A549 (cell line): ENCODE data around the gene KRT6C. TPM values are rescaled to one million over a fixed set of nuclear protein-coding genes. Genes with fewer than 3 reads are reported as not detected.

Experiments
- ATAC-seq, 2 experiments: fragments of 200-7000 bp in 1 of 2; fragments of >200 bp in 1 of 2; cut with Nextera tagmentation in 1 of 2; cut with Tn5 transposase in 1 of 2; 3 replicates each; pipeline versions ENCODE4 v1.8.0 to v1.9.1; 2018 to 2020; ENCODE audit warnings: mild to moderate bottlenecking in 1 of 2, moderate library complexity in 1 of 2
- CTCF ChIA-PET: fragments of 300-600 bp; sonication (Branson Sonifier 250); formaldehyde crosslinking; extraction: SDS; loops from one replicate; lab custom pipeline; 2021; ENCODE audit warnings: antibody characterized with exemption, inconsistent platforms; lab: Yijun Ruan, JAX
- POLR2A ChIA-PET: fragments of 350-600 bp; formaldehyde crosslinking; extraction: SDS; loops from one replicate; lab custom pipeline; 2021; ENCODE audit warnings: antibody characterized with exemption, inconsistent platforms; lab: Yijun Ruan, JAX
- DNase-seq, 2 experiments: peaks; one replicate each; pipeline versions ENCODE4 v3.0.0 to v3.0.0-alpha.2; 2011 to 2016; ENCODE audit warnings: low read depth in 1 of 2, low spot score in 1 of 2
- FAIRE-seq: peaks from 2 replicates; lab custom pipeline; 2011; peaks lifted over from hg19 to GRCh38; lab: Jason Lieb, UNC
- H3K27ac ChIP-seq, 2 experiments: fragments of >200 bp; sonication (Bioruptor Twin); formaldehyde crosslinking; 3 replicates each; pipeline ENCODE4 v1.5.1; 2016 to 2017
- H3K4me1 ChIP-seq: fragments of >200 bp; sonication (Bioruptor Twin); formaldehyde crosslinking; 3 replicates; pipeline ENCODE4 v1.6.1; 2016
- H3K4me2 ChIP-seq: fragments of >200 bp; sonication (Bioruptor Twin); formaldehyde crosslinking; 3 replicates; pipeline ENCODE4 v1.6.1; 2016
- H3K4me3 ChIP-seq: fragments of >200 bp; sonication (Bioruptor Twin); formaldehyde crosslinking; 3 replicates; pipeline ENCODE4 v1.5.1; 2016
- H3K9me3 ChIP-seq: fragments of >200 bp; sonication (Bioruptor Twin); formaldehyde crosslinking; 3 replicates; pipeline ENCODE4 v1.6.1; 2016
- BCL3 ChIP-seq: fragments of >200 bp; sonication (Bioruptor Twin); formaldehyde crosslinking; IDR thresholded peaks from 3 replicates; pipeline ENCODE4 v1.6.1; 2016
- CBX2 ChIP-seq: fragments of 200-600 bp; sonication (generic); IDR thresholded peaks from 2 replicates; pipeline ENCODE4 v1.6.1; 2016; ENCODE audit warnings: low read depth, mild to moderate bottlenecking, borderline replicate concordance
- CEBPB ChIP-seq, 2 experiments: fragments of >200 bp in 1 of 2; sonication (Bioruptor Twin) in 1 of 2; formaldehyde crosslinking in 1 of 2; IDR thresholded peaks; 2 replicates each; pipeline ENCODE4 v1.6.1; 2012 to 2016
- CHD2 ChIP-seq: fragments of 150-350 bp; IDR thresholded peaks from 2 replicates; pipeline ENCODE4 v1.6.1; 2014; ENCODE audit warnings: low read length; ENCODE audit not compliant: partially characterized antibody
- ESRRA ChIP-seq: fragments of 150-350 bp; IDR thresholded peaks from 2 replicates; pipeline ENCODE4 v1.6.1; 2014; ENCODE audit warnings: mild to moderate bottlenecking, low read length, borderline replicate concordance
- FOSB ChIP-seq: fragments of 250-450 bp; sonication (Bioruptor Pico); IDR thresholded peaks from 2 replicates; pipeline ENCODE4 v1.5.0; 2020; ENCODE audit warnings: mild to moderate bottlenecking, moderate library complexity
- HEYL ChIP-seq: fragments of 250-450 bp; sonication (Bioruptor Pico); IDR thresholded peaks from 2 replicates; pipeline ENCODE4 v1.8.0; 2021; ENCODE audit warnings: mild to moderate bottlenecking, moderate library complexity
- HOXA7 ChIP-seq: fragments of 250-450 bp; sonication (Bioruptor Pico); IDR thresholded peaks from 2 replicates; pipeline ENCODE4 v1.5.0; 2020; ENCODE audit warnings: mild to moderate bottlenecking, moderate library complexity
- HOXB13 ChIP-seq: fragments of 250-450 bp; sonication (Bioruptor Pico); IDR thresholded peaks from 2 replicates; pipeline ENCODE4 v1.5.0; 2020; ENCODE audit warnings: low read depth, mild to moderate bottlenecking, moderate library complexity
- KDM1A ChIP-seq: fragments of 200-600 bp; sonication (generic); IDR thresholded peaks from 2 replicates; pipeline ENCODE4 v1.6.1; 2016; ENCODE audit warnings: low read depth, mild to moderate bottlenecking
- MYC ChIP-seq: IDR thresholded peaks from 2 replicates; pipeline ENCODE4 v1.6.1; 2012; ENCODE audit warnings: mild to moderate bottlenecking, inconsistent platforms, low read length, improper control_type of control experiment, borderline replicate concordance
- PBX3 ChIP-seq: IDR thresholded peaks from 2 replicates; pipeline ENCODE4 v1.6.1; 2012
- POLR2A ChIP-seq: IDR thresholded peaks from 2 replicates; pipeline ENCODE4 v1.6.1; 2012; ENCODE audit warnings: mild to moderate bottlenecking, low read length
- RAD21 ChIP-seq, 2 experiments: fragments of >200 bp in 1 of 2; sonication (Bioruptor Twin) in 1 of 2; formaldehyde crosslinking in 1 of 2; IDR thresholded peaks in 1 of 2; conservative IDR thresholded peaks in 1 of 2; 2 replicates in 1 of 2; 3 replicates in 1 of 2; pipeline ENCODE4 v1.6.1; 2012 to 2018; ENCODE audit warnings: inconsistent platforms in 1 of 2
- RFX5 ChIP-seq: fragments of 450-650 bp; IDR thresholded peaks from 2 replicates; pipeline ENCODE4 v1.7.1; 2014; ENCODE audit warnings: antibody characterized with exemption, mild to moderate bottlenecking, moderate library complexity
- SMC3 ChIP-seq: fragments of >200 bp; sonication (Bioruptor Twin); formaldehyde crosslinking; IDR thresholded peaks from 3 replicates; pipeline ENCODE4 v1.6.1; 2018; ENCODE audit warnings: inconsistent platforms
- TFCP2L1 ChIP-seq: fragments of 250-450 bp; sonication (Bioruptor Pico); IDR thresholded peaks from 2 replicates; pipeline ENCODE4 v1.5.0; 2021; ENCODE audit warnings: mild to moderate bottlenecking
- TP53 ChIP-seq: fragments of 250-450 bp; sonication (Bioruptor Pico); IDR thresholded peaks from 2 replicates; pipeline ENCODE4 v1.5.0; 2021; ENCODE audit warnings: mild to moderate bottlenecking, moderate library complexity
- ZC3H11A ChIP-seq: fragments of 450-650 bp; IDR thresholded peaks from 2 replicates; pipeline ENCODE4 v1.6.1; 2014; ENCODE audit warnings: antibody characterized with exemption, mild to moderate bottlenecking
- ZNF302 ChIP-seq: fragments of 250-450 bp; sonication (Bioruptor Pico); IDR thresholded peaks from 2 replicates; pipeline ENCODE4 v1.9.0; 2021; ENCODE audit warnings: inconsistent platforms, mild to moderate bottlenecking, moderate library complexity
- ZSCAN20 ChIP-seq: fragments of 250-450 bp; sonication (Bioruptor Pico); IDR thresholded peaks from 2 replicates; pipeline ENCODE4 v1.8.0; 2022; ENCODE audit warnings: mild to moderate bottlenecking, moderate library complexity
- WGBS: methylation state at CpG from one replicate; pipeline ENCODE4 v1.1.6; 2017; ENCODE audit errors: missing lambda C conversion rate; 5-methylcytosine and 5-hydroxymethylcytosine counted together
- polyA plus RNA-seq, 4 experiments: library from polyadenylated mRNA; depleted of rRNA in 3 of 4; stranded (reverse); fragments of >200 nt; fragmentation: RNase III in 1 of 4; extraction: RNeasy Plus Mini Kit Qiagen cat#74134 plus additional on column Dnase treatment in 1 of 4; gene quantifications; 2 replicates in 3 of 4; 3 replicates in 1 of 4; pipeline ENCODE4 v1.2.3, GENCODE V29; 2011 to 2017
- TF ChIP-seq, protein P1 (sequence below): fragments of 150-350 bp; IDR thresholded peaks from 2 replicates; pipeline ENCODE4 v1.6.1; 2014; ENCODE audit warnings: low read depth, mild to moderate bottlenecking, low read length
- TF ChIP-seq, protein P2 (sequence below): IDR thresholded peaks from 2 replicates; pipeline ENCODE4 v1.6.1; 2012; ENCODE audit warnings: low read depth, borderline replicate concordance
- TF ChIP-seq, protein P3 (sequence below): fragments of >200 bp; sonication (Bioruptor Twin); formaldehyde crosslinking; IDR thresholded peaks from 2 replicates; pipeline ENCODE4 v1.6.1; 2016

KRT6C gene
- polyA plus RNA-seq, 2 of the 4 experiments (the other 2 are of a cell fraction), result not detected

- POLR2A ChIA-PET, result no interaction called here
- CTCF ChIA-PET, result interaction anchor here (1.3 to 1.7 kb wide), 4 partner anchors 9 to 443 kb away, joined by 3 to 4 read pairs (median 4); no protein-coding TSS in a partner anchor
- TF ChIP-seq RFX5, result no peak
- TF ChIP-seq HOXA7, result no peak
- no peak for TF ChIP-seq BCL3
- TF ChIP-seq, protein P1, sequence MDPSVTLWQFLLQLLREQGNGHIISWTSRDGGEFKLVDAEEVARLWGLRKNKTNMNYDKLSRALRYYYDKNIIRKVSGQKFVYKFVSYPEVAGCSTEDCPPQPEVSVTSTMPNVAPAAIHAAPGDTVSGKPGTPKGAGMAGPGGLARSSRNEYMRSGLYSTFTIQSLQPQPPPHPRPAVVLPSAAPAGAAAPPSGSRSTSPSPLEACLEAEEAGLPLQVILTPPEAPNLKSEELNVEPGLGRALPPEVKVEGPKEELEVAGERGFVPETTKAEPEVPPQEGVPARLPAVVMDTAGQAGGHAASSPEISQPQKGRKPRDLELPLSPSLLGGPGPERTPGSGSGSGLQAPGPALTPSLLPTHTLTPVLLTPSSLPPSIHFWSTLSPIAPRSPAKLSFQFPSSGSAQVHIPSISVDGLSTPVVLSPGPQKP, result no peak
- TF ChIP-seq, all 56 proteins: peak for 0
- Histone ChIP-seq H3K4me3 (no peak overlapping the region), H3K9me3 (no peaks in the 10 kb centered on the region), H3K27ac (no peak overlapping the region), H3K4me2 (no peak overlapping the region), H3K4me1 (no peaks in the 10 kb centered on the region)
- 74% methylated on average over 6 of the region's 6 CpGs for WGBS
- FAIRE-seq, result no peak
- no peak for DNase-seq
- ATAC-seq, result no peak
Observed at GRCh38 chr12:52423035-52423434, 50.6 kb downstream of the KRT6C start.

DNA sequence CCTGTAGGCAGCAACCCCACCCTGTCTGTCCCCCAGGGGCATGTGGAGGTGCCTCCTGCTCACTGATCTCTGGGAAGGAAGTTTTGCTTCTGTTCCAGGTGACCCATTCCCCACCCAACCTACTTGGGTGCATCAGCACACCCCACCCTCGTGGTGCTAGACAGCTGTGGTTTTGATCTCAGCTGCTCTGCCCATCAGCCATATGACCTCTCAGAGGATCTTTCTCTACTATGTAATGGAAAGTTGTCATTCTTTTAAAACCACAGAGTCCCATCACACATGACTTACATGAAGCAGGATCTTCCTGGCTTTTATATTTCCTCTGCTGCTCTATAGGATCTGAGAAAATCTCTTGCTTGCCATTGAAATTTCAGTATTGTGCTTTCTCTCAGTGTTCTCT, 53.9 kb downstream of the KRT6C start:
- H3K4me1 ChIP-seq, result peaks cover 19% of the 10 kb centered on the region
- DNase-seq (no peak), FAIRE-seq (no peak), ATAC-seq (no peak)
- H3K4me3 ChIP-seq, result no peak overlapping the region
- no peaks in the 10 kb centered on the region for H3K9me3 ChIP-seq
- H3K27ac ChIP-seq, result no peak overlapping the region
- CTCF ChIA-PET, result interaction anchor here (1.2 to 1.9 kb wide), 3 partner anchors 21 to 460 kb away, joined by 3 to 4 read pairs (median 3); no protein-coding TSS in a partner anchor
- no peak overlapping the region for H3K4me2 ChIP-seq
- 15% methylated on average over 1 of the region's 1 CpG for WGBS
- POLR2A ChIA-PET, result interaction anchor here (0.6 kb wide), 1 partner anchor 161 kb away, joined by 3 read pairs; no protein-coding TSS in a partner anchor
- TF ChIP-seq ZSCAN20 (CRISPR knock-in tag) (no peak), PBX3 (no peak), ESRRA (no peak), ZNF302 (CRISPR knock-in tag) (no peak), POLR2A (no peak), ZC3H11A (no peak), SMC3 (no peak), MYC (no peak), HOXB13 (no peak), KDM1A (no peak), HEYL (no peak), CHD2 (no peak), TP53 (CRISPR knock-in tag) (no peak), RAD21 (conservative IDR thresholded peaks at IDR 0.05 in 1 of 2, IDR thresholded peaks at IDR 0.05 in 1 of 2) (no peak), CEBPB (IDR thresholded peaks at IDR 0.05) (no peak), FOSB (CRISPR knock-in tag) (no peak), CBX2 (no peak), TFCP2L1 (CRISPR knock-in tag) (no peak)
- TF ChIP-seq, protein P2, sequence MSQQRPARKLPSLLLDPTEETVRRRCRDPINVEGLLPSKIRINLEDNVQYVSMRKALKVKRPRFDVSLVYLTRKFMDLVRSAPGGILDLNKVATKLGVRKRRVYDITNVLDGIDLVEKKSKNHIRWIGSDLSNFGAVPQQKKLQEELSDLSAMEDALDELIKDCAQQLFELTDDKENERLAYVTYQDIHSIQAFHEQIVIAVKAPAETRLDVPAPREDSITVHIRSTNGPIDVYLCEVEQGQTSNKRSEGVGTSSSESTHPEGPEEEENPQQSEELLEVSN, result no peak
- TF ChIP-seq, protein P3, sequence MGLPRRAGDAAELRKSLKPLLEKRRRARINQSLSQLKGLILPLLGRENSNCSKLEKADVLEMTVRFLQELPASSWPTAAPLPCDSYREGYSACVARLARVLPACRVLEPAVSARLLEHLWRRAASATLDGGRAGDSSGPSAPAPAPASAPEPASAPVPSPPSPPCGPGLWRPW, result no peak
